Activated naive CD4-positive, alpha-beta T cell treated with anti-CD3 and anti-CD28 coated beads, Interleukin-2, amount 50 U/mL, for 72 hours (primary cell): ENCODE measurements around the gene HTR3B. TPM values are rescaled to one million over a fixed set of nuclear protein-coding genes. Genes with fewer than 3 reads are reported as not detected.

Source experiments
- ATAC-seq, 2 donors: fragments of 150-1000 bp; cut with Tn5 transposase; 2 replicates each; pipeline ENCODE4 v1.10.0; 2021; ENCODE audit warnings: mild to moderate bottlenecking in 2 of 2, moderate library complexity in 2 of 2
- DNase-seq, 2 donors: peaks; one replicate each; pipeline ENCODE4 v3.0.0; 2021 to 2022; ENCODE audit warnings: low spot score in 2 of 2
- H3K27ac Mint-ChIP-seq, 2 donors: one replicate each; pipeline ENCODE4 v1.8.0; 2022; ENCODE audit warnings: mild to moderate bottlenecking in 2 of 2, mixed read lengths in 2 of 2
- H3K36me3 Mint-ChIP-seq, 2 donors: one replicate each; pipeline ENCODE4 v1.8.0; 2022; ENCODE audit warnings: mixed read lengths in 2 of 2
- H3K9me3 Mint-ChIP-seq, 2 donors: one replicate each; pipeline ENCODE4 v1.8.0; 2022; ENCODE audit warnings: mixed read lengths in 2 of 2
- total RNA-seq, 2 donors: library from RNA; stranded (reverse); gene quantifications; one replicate each; pipeline ENCODE4 v1.2.3, GENCODE V29; 2022

The HTR3B gene, protein sequence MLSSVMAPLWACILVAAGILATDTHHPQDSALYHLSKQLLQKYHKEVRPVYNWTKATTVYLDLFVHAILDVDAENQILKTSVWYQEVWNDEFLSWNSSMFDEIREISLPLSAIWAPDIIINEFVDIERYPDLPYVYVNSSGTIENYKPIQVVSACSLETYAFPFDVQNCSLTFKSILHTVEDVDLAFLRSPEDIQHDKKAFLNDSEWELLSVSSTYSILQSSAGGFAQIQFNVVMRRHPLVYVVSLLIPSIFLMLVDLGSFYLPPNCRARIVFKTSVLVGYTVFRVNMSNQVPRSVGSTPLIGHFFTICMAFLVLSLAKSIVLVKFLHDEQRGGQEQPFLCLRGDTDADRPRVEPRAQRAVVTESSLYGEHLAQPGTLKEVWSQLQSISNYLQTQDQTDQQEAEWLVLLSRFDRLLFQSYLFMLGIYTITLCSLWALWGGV
- not detected for total RNA-seq

DNA sequence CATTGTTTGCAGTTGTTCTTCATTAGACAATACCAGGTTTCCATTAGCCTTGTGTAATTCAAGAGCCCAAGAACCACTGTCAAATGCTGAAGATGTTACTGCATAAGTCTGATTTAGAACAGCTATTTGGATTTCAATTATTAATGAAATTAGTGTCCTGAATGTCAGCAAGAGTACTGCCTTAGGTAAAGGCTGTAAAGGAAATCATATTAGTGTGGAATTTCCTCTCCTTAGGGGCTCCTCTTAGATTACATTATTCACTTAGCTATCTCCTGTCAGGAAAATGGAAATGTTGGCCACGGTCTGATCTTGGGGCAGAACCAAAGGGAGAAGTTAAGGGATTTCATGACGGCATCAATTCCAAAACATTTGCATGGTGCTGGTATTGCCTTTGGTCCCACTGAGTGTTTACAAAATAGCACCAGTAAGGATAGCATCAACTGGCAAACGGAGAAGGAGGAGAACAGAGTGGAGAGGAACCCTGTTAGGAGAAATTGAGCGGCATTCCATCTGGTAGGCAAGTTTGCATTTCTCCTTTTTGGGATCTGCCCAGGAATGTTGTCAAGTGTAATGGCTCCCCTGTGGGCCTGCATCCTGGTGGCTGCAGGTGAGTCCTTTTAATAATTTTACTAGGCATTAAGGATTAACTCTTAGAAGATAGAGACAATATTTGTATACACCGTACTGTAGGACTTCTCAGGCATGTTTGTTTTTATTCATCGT lies at the start of gene HTR3B:
Gene HTR3B, plus strand, starts transcription at position 418 of the 723 bp plus-strand sequence. Its CDS starts 138 bp downstream, at position 556.
- no peak for ATAC-seq
- H3K27ac Mint-ChIP-seq, result no peak within 1 kb of the TSS
- H3K9me3 Mint-ChIP-seq, result no peaks in the 10 kb centered on the region
- H3K36me3 Mint-ChIP-seq, result no peaks in the 10 kb centered on the region
- DNase-seq, result no peak

GRCh38 chr11:113855803-113856202 lies 48.8 kb upstream of the HTR3B start:
- Mint-ChIP-seq H3K9me3 (no peaks in the 10 kb centered on the region), H3K36me3 (peaks cover 6 to 8% of the 10 kb centered on the region in 2 donors), H3K27ac (no peak overlapping the region)
- DNase-seq, result no peak
- ATAC-seq, result no peak

- no peak for DNase-seq
- Mint-ChIP-seq H3K9me3 (no peaks in the 10 kb centered on the region), H3K36me3 (no peaks in the 10 kb centered on the region), H3K27ac (no peak overlapping the region)
- ATAC-seq, result no peak
These were observed 47.4 kb upstream of the HTR3B start for GRCh38 chr11:113856966-113857759.

DNA sequence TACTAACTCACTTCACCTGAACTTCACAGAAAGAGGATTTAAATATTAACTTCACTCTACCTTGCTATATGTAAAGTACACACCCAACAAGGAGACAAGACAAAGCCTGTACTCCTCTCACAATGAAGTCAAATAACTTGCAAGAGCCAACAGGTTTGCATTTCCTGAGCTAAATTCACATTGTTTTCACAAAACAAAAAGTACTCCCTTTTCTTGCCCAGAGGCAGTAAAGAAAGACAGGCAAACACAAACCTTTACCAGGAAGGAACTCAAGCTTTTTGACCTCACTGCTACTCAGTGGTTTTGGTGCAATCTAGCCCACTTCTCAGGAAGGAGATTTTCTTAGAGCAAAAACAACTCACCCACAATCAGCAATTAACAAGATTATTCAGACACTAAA lies 44.9 kb upstream of the HTR3B start:
- H3K27ac Mint-ChIP-seq, result no peak overlapping the region
- no peaks in the 10 kb centered on the region for H3K9me3 Mint-ChIP-seq
- DNase-seq, result no peak
- no peaks in the 10 kb centered on the region for H3K36me3 Mint-ChIP-seq
- ATAC-seq, result no peak

DNA sequence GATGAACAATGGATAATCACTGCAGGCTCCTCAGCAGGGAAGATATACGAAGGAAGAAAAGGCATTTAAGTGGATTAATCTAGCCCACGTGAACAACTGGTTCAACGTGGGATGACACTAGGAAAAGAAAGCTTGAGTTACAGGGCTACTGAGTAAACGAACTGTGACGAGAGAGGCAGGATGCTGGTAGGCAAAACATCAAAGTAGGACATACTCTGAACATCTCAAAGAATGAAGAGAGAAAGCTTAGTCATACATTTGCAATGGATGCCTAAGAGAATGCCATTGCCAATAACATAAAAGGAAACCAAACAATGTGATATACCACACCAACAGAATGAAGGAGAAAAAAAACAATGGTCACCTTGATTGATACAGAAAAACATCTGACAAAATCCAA lies 42.2 kb upstream of the HTR3B start:
- H3K9me3 Mint-ChIP-seq, result no peaks in the 10 kb centered on the region
- H3K27ac Mint-ChIP-seq, result peak overlapping the region in 1 of 2 donors; percentile 6

DNA sequence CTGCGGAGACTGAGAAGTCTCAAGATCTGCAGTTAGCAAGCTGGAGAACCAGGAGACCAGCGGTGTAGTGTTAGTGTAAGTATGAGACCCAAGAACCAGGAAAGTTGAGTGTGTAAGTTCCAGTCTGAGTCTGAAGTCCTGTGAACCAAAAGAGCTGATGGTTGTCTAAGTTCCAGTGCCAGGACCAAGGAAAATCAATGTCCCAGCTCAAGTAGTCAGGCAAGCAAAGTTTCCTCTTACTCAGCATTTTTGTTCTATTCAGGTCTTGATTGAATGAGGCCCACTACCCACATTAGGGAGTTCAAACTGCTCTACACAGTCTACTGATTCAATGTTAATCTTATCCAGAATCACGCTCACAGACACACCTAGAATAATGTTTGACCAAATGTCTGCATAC lies 40.2 kb upstream of the HTR3B start:
- Mint-ChIP-seq H3K36me3 (no peaks in the 10 kb centered on the region), H3K9me3 (no peaks in the 10 kb centered on the region), H3K27ac (no peak overlapping the region)
- ATAC-seq (no peak), DNase-seq (no peak)

More for the DNA sequence above, 42.2 kb upstream of the HTR3B start:
- ATAC-seq, result peak; percentile 56 to 85
- no peak for DNase-seq
- no peaks in the 10 kb centered on the region for H3K36me3 Mint-ChIP-seq

- no peaks in the 10 kb centered on the region for H3K36me3 Mint-ChIP-seq
These were observed 38.7 kb upstream of the HTR3B start for GRCh38 chr11:113865873-113866272.

DNA sequence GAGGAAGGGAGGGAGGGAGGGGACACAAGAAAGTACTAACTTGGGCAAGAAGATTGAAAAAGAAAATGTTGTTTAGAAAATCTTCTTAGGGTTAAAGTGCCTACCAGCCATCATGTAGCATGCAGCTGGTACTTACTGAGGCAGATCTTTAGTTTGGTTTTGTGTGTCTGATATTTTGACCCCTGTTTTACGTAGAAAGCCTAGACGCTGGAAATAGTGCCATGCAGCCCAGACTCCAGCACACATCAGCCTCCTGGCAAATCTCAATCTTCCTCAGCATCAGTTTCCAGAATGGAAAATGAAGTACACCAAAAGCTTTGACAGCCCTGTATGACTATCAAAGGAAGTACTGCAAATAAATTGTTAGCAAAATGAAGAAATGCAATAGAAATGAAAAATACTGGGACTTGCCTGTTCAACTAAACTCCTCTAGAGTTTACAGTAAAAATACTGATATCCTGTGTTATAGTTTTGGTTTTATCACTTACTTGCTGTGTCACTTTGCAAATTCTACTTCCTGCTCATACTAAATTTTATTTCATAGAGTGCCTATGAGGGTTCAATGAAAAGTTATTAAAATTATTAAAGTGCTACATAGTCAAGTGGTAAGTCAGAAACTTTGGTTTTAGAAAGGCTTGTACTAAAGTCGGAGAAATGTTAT lies 36.6 kb upstream of the HTR3B start:
- no peak for ATAC-seq
- no peaks in the 10 kb centered on the region for H3K9me3 Mint-ChIP-seq

More at GRCh38 chr11:113865873-113866272, 38.7 kb upstream of the HTR3B start:
- DNase-seq (no peak), ATAC-seq (no peak)
- Mint-ChIP-seq H3K27ac (no peak overlapping the region), H3K9me3 (no peaks in the 10 kb centered on the region)

DNA sequence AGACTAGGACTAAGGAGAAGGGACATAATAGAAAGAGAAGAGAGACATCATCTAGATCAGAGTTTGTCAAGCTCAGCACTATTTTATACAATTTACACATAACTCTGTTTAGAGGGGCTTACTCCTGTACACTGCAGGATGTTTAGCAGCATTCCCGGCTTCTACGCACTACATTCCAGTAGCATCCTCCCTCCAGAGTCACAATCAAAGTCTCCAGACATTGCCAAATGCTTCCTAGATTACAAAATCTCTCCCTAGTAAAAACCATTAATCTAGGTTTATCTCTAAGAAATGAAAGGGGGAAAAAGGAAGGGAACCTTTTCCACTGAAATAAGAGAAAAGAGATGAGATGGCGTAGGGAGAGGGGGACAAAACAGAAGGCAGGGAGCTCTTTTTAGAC lies 33.3 kb upstream of the HTR3B start:
- Mint-ChIP-seq H3K27ac (no peak overlapping the region), H3K9me3 (no peaks in the 10 kb centered on the region), H3K36me3 (peaks cover 6 to 11% of the 10 kb centered on the region in 2 donors)
- ATAC-seq (no peak), DNase-seq (no peak)

More for the DNA sequence above, 36.6 kb upstream of the HTR3B start:
- H3K36me3 Mint-ChIP-seq, result peaks cover 0 to 2% of the 10 kb centered on the region in 2 donors
- no peak for DNase-seq
- H3K27ac Mint-ChIP-seq, result peak overlapping the region in 1 of 2 donors; percentile 29

GRCh38 chr11:113873236-113873626 lies 31.4 kb upstream of the HTR3B start:
- H3K9me3 Mint-ChIP-seq, result no peaks in the 10 kb centered on the region
- DNase-seq, result no peak
- no peak for ATAC-seq

DNA sequence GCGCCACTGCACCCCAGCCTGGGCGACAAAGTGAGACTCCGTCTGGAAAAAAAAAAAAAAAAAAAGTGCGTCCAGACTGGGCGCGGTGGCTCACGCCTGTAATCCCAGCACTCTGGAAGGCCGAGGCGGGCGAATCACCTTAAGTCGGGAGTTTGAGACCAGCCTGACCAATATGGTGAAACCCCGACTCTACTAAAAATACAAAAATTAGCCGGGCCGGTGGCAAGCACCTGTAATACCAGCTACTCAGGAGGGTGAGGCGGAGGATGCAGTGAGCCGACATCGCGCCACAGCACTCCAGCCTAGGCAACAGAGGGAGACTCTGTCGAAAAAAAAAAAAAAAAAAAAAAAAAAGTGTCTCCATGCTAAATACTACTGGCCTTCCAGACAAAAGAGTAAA lies 30.5 kb upstream of the HTR3B start:
- peaks cover 6 to 21% of the 10 kb centered on the region in 2 donors for H3K36me3 Mint-ChIP-seq
- no peak for DNase-seq
- H3K27ac Mint-ChIP-seq, result peak overlapping the region in 1 of 2 donors; percentile 83
- ATAC-seq, result no peak
- H3K9me3 Mint-ChIP-seq, result no peaks in the 10 kb centered on the region

More at GRCh38 chr11:113873236-113873626, 31.4 kb upstream of the HTR3B start:
- H3K36me3 Mint-ChIP-seq, result peaks cover 6 to 21% of the 10 kb centered on the region in 2 donors
- peak overlapping the region in 1 of 2 donors; percentile 53 for H3K27ac Mint-ChIP-seq

- peak in 1 of 2 donors; percentile 4 for DNase-seq
- peak; percentile 11 to 54 for ATAC-seq
- peak overlapping the region; percentile 15 to 83 for H3K27ac Mint-ChIP-seq
- peaks cover 6 to 21% of the 10 kb centered on the region in 2 donors for H3K36me3 Mint-ChIP-seq
- no peaks in the 10 kb centered on the region for H3K9me3 Mint-ChIP-seq
These were observed 29.9 kb upstream of the HTR3B start for GRCh38 chr11:113874581-113875233.

DNA sequence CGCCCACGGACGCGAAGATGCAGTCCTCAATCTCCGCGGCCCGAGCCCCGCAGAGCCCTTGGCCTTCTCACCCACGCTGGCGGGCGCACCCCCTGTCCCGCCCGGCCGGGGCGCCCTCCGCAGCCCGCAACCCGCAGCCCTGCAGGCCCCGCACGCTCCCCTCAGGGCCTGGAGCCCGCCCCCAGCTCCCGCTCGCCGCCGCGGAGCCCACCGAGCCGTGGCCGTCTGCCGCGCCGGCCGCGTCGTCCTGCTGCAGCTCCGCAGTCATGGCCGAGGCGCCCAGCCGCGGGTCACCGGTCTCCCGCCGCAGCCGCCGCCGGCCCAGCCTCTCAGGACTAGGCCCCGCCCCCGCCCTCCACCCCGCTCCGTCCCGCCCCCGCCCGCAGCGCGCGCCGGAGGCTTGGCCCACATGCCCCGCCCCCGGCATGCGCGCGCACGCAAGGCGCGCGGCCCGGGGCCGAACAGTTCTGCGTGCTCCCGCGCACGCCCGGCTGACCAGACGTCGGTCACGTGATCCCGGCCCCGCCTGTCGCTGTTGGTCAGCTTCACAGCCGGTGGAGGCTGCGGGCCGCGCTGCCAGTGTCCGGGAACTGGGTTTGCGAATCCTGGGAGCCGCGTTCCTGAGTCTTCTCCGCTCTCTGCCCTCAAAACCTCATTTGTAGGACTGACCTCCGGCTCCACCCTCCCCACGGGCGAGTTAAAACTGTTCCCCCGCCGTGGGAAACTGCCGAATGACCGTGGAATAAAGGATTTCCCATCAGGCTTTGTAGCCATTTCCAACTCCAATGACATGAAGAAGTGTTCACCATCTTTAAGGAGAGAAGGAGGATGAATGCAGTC lies 29.1 kb upstream of the HTR3B start, which contains the start of gene USP28:
Gene USP28, minus strand, starts transcription at position 339 of the 840 bp plus-strand sequence. Its CDS starts 71 bp downstream, at position 268.
- Mint-ChIP-seq H3K27ac (peak within 1 kb of the TSS; percentile 83 to 99), H3K36me3 (peaks cover 6 to 21% of the 10 kb centered on the region in 2 donors), H3K9me3 (no peaks in the 10 kb centered on the region)
- peak; percentile 84 to 87 for ATAC-seq
- DNase-seq, result peak; percentile 83 to 95

- Mint-ChIP-seq H3K9me3 (no peaks in the 10 kb centered on the region), H3K27ac (peak overlapping the region; percentile 71 to 99)
- no peak for ATAC-seq
These were observed 28.4 kb upstream of the HTR3B start for GRCh38 chr11:113876074-113876797.

More at GRCh38 chr11:113876074-113876797, 28.4 kb upstream of the HTR3B start:
- peaks cover 6 to 21% of the 10 kb centered on the region in 2 donors for H3K36me3 Mint-ChIP-seq
- no peak for DNase-seq
